ENCODE measurements around the gene KIF16B. TPM values are rescaled to one million over a fixed set of nuclear protein-coding genes. Genes with fewer than 3 reads are reported as not detected.

Gene KIF16B
- total and polyA plus RNA-seq, 2 of the 13 experiments (the other 11 are each of a cell fraction or from before 2014, with no cell fraction given) = 6.9 to 18.0 TPM

DNA sequence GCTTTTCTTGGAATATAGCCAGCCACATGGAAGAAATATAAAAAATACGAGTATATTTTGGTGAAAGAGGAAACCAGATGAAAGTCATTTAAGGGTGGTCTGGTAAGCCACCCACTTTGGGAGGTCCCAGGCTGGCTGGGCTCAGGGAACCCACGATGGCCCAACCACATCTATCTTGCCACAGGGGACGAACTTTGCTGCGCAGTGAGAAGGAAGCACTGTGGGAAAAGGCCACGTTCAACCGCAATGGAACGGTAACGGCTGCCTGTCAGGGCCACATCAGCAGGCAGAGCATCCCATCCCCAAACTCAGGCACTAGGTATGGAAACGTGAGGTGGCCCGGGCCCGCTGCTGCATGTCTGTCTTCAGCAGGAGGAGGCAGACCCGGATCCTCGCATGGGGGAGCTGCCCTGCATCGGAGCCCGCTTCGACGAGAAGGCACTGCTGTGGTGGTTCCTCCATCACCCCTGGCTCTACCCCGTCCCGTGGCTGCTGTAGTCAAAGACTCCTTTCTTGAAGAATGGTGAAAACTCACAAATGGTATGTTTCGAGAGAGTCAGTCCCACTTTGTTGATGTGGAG is 300.4 kb downstream of the KIF16B start:
- Histone ChIP-seq H3K4me1 (ENCODE audit: insufficient read depth, low read length) (peaks cover 15% of the 10 kb centered on the region), H3K4me3 (replicated peaks in 1 of 3; ENCODE audit: insufficient read depth in 1 of 3, low read depth in 2 of 3, low read length in 3 of 3) (no peak overlapping the region), H3K9ac (ENCODE audit: insufficient read depth, low read depth, low read length) (no peak overlapping the region), H3K79me2 (ENCODE audit: insufficient read depth, low read length) (no peaks in the 10 kb centered on the region), H3K4me2 (ENCODE audit: low read depth, low read length) (no peak overlapping the region), H3K36me3 (replicated peaks in 1 of 2; ENCODE audit: control insufficient read depth in 1 of 2, insufficient read depth in 2 of 2, low read length in 2 of 2) (peaks cover 0 to 4% of the 10 kb centered on the region in 2 experiments; a peak in 2 of 5 replicates), H4K20me1 (ENCODE audit: insufficient read depth, low read length) (no peaks in the 10 kb centered on the region), H3K27ac (ENCODE audit: extremely low read length, insufficient read depth, low read length) (no peak overlapping the region), H2AFZ (ENCODE audit: low read length) (no peak overlapping the region), H3K9me3 (ENCODE audit: low read length) (no peaks in the 10 kb centered on the region), H3K27me3 (ENCODE audit: control insufficient read depth in 1 of 2, insufficient read depth in 2 of 2, low read length in 2 of 2) (no peaks in the 10 kb centered on the region)
- no TSS peak for BruUV-seq (replicated peaks)
- FAIRE-seq = no peak
- DNase-seq (ENCODE audit: low spot score) = no peak
- intact Hi-C loops (cut with micrococcal nuclease; ENCODE audit: unreplicated experiment) (loop anchor here (10.0 kb wide), 1 partner anchor 162 kb away; no protein-coding TSS in a partner anchor), in situ Hi-C loops (cut with HindIII; ENCODE audit: extremely low pct_ligation_motif_present, low pct_unique_long_range_greater_than_20kb) (no loop called here)
- whole genome bisulfite sequencing (ENCODE audit: low lambda C conversion rate) = 97% methylated on average over 20 of the region's 20 CpGs
- ChIA-PET CTCF (ENCODE audit: low intra/inter-chr PET ratio, low total read pairs) (no interaction called here), POLR2A (no interaction called here)
- TF ChIP-seq, protein P1, sequence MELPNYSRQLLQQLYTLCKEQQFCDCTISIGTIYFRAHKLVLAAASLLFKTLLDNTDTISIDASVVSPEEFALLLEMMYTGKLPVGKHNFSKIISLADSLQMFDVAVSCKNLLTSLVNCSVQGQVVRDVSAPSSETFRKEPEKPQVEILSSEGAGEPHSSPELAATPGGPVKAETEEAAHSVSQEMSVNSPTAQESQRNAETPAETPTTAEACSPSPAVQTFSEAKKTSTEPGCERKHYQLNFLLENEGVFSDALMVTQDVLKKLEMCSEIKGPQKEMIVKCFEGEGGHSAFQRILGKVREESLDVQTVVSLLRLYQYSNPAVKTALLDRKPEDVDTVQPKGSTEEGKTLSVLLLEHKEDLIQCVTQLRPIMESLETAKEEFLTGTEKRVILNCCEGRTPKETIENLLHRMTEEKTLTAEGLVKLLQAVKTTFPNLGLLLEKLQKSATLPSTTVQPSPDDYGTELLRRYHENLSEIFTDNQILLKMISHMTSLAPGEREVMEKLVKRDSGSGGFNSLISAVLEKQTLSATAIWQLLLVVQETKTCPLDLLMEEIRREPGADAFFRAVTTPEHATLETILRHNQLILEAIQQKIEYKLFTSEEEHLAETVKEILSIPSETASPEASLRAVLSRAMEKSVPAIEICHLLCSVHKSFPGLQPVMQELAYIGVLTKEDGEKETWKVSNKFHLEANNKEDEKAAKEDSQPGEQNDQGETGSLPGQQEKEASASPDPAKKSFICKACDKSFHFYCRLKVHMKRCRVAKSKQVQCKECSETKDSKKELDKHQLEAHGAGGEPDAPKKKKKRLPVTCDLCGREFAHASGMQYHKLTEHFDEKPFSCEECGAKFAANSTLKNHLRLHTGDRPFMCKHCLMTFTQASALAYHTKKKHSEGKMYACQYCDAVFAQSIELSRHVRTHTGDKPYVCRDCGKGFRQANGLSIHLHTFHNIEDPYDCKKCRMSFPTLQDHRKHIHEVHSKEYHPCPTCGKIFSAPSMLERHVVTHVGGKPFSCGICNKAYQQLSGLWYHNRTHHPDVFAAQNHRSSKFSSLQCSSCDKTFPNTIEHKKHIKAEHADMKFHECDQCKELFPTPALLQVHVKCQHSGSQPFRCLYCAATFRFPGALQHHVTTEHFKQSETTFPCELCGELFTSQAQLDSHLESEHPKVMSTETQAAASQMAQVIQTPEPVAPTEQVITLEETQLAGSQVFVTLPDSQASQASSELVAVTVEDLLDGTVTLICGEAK (IDR thresholded peaks at IDR 0.05) = no peak
- TF ChIP-seq, protein P1 (CRISPR knock-in tag; IDR thresholded peaks at IDR 0.05) = peak; percentile 30; the same call in 1 of the 2 replicates
- TF ChIP-seq ZNF891 (CRISPR knock-in tag; IDR thresholded peaks at IDR 0.05) (0 out of 2 replicates have a peak, but pooled peaks have one; percentile 31), ATF1 (CRISPR knock-in tag; IDR thresholded peaks at IDR 0.05) (no peak)
- TF ChIP-seq, protein P2, sequence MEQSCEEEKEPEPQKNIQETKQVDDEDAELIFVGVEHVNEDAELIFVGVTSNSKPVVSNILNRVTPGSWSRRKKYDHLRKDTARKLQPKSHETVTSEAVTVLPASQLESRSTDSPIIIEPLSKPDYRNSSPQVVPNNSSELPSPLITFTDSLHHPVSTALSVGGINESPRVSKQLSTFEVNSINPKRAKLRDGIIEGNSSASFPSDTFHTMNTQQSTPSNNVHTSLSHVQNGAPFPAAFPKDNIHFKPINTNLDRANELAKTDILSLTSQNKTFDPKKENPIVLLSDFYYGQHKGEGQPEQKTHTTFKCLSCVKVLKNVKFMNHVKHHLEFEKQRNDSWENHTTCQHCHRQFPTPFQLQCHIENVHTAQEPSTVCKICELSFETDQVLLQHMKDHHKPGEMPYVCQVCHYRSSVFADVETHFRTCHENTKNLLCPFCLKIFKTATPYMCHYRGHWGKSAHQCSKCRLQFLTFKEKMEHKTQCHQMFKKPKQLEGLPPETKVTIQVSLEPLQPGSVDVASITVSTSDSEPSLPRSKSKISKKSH (CRISPR knock-in tag; IDR thresholded peaks at IDR 0.05; ENCODE audit: borderline replicate concordance) = 0 out of 2 replicates have a peak, but pooled peaks have one; percentile 20
- no peak for ATAC-seq
